ENCODE results near the gene STIM1. TPM values are rescaled to one million over a fixed set of nuclear protein-coding genes. Genes with fewer than 3 reads are reported as not detected.
"Not testable (repeated sequence)": the region's sequence is repeated elsewhere in the genome, so short reads cannot be mapped to it uniquely, and the experiment has no call there.

The STIM1 gene
- total RNA-seq: 100 to 1,000 TPM; 103 to 108 TPM

DNA sequence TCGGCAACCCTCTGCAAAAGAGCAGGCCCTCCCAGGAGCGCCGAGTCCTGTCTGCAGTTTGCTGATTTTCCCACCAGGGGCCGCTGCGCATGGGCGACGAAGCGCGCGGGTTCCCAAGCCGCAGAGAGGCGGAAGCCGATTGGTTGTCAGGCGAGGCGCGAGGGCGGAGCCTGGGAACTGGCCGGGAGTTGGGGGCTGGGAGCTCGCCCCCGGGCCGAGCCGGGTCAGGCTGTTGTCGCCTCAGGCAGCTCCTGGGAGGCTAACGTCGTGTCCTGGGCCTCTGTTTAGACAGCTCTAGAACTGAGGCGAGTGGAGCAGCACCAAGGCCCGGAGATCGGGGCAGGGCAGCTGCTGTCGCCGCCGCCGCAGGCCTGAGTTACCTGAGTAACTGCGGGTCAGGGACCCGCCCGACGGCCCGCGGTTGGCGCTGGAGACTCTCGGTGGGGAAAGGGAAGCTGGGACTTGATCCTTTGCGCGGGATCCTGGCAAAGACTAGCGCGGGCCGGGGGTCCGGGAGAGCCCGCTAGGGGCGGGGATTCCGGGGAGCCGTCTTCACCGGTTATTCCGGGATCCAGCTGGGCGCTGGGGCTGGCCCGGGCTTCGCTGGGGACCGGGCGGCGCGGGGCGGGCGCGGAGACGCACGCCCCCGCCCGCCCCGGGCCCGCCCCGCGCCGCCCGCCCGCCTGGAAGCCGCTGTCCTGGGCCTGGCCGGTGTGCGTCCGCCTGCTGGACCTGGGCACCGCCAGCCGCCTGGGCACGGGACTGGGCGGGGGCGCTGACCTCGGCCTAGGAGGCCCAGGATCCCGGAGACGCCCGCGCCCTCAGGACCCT lies at the start of gene STIM1:
Gene STIM1 (plus strand): TSS at position 688 of the 831 bp plus-strand sequence. CDS start 607 bp downstream, outside the sequence.
- ChIA-PET CTCF (interaction anchor here (0.5 to 16.6 kb wide), 74 partner anchors 9 to 913 kb away, joined by 3 to 355 read pairs (median 5); partner anchors contain the start of genes NUP98 and RHOG), POLR2A (interaction anchor here (0.8 to 1.8 kb wide), 7 partner anchors 14 to 211 kb away, joined by 3 to 5 read pairs (median 4); no protein-coding TSS in a partner anchor)
- Mint-ChIP-seq H3K36me3 (ENCODE audit: low read depth) (peaks cover 20% of the 10 kb centered on the region), H3K27me3 (no peaks in the 10 kb centered on the region), H3K27ac (peak within 1 kb of the TSS; percentile 99), H3K4me3 (peak within 1 kb of the TSS; percentile 98), H3K4me1 (peaks cover 56% of the 10 kb centered on the region), H3K9me3 (no peaks in the 10 kb centered on the region)
- peak; percentile 96 for DNase-seq

- POLR2A ChIA-PET: interaction anchor here (0.6 kb wide), 1 partner anchor 412 kb away, joined by 7 read pairs; no protein-coding TSS in a partner anchor
- peak within 1 kb of the TSS; percentile 86 for H3K4me3 Mint-ChIP-seq
- no peaks in the 10 kb centered on the region for H3K36me3 Mint-ChIP-seq (ENCODE audit: low read depth)
- H3K4me1 Mint-ChIP-seq: peaks cover 26% of the 10 kb centered on the region
- DNase-seq: peak; percentile 67
- CTCF ChIA-PET: interaction anchor here (0.6 to 5.3 kb wide), 24 partner anchors 11 to 843 kb away, joined by 3 to 38 read pairs (median 6); partner anchors contain the start of genes NUP98 and RHOG
- peak within 1 kb of the TSS; percentile 90 for H3K27ac Mint-ChIP-seq
- no peaks in the 10 kb centered on the region for H3K27me3 Mint-ChIP-seq
- no peaks in the 10 kb centered on the region for H3K9me3 Mint-ChIP-seq
Observed at GRCh38 chr11:3807909-3808860, 47.3 kb upstream of the STIM1 start, which contains the start of gene PGAP2. Gene PGAP2 (plus strand): TSS chr11:3808560. CDS start chr11:3811260, 2,700 bp downstream.

DNA sequence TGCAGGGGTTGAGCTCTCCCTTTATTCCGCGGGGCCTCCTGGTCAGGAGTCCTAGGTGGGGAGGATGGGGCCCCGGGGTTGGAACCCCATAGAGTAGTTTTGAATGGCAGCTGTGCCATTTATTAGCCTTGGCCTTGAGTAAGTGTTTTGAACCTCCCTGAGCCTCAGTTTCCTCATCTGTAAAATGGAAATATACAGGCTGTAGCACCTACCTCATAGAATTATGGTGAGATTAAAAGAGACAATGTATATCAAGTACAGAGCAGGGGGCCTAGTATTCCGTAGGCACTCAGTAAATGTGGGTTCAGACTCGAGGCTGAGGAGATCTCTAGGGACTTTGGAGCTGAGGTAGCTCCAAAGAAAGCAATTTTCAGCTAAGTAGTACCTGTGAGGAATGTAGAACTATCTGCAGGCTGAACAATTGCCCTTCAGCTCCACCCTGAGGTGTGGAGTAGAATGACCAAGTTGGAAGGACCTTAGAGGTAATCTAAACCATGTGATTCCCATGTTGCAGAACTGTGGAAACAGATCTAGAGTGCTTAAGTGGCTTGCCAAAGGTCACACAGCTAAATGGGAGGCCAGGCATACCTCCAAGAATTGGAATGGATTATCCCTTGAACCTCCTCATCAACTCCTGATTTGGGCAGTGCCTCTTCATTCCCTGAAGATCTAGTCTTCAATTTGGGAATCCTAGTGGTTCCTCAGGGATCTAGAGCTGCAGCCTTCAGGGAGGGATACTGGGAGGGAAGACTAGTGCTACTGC lies 46.4 kb upstream of the STIM1 start:
- Mint-ChIP-seq H3K4me3 (peak overlapping the region; percentile 86), H3K27me3 (no peaks in the 10 kb centered on the region), H3K27ac (peak overlapping the region; percentile 75), H3K9me3 (no peaks in the 10 kb centered on the region), H3K4me1 (peaks cover 26% of the 10 kb centered on the region), H3K36me3 (ENCODE audit: low read depth) (no peaks in the 10 kb centered on the region)
- ChIA-PET CTCF (interaction anchor here (0.5 to 5.3 kb wide), 24 partner anchors 10 to 283 kb away, joined by 3 to 38 read pairs (median 6); partner anchors contain the start of genes NUP98 and RHOG), POLR2A (interaction anchor here (0.7 kb wide), 1 partner anchor 41 kb away, joined by 3 read pairs; no protein-coding TSS in a partner anchor)
- DNase-seq: peak; percentile 71

DNA sequence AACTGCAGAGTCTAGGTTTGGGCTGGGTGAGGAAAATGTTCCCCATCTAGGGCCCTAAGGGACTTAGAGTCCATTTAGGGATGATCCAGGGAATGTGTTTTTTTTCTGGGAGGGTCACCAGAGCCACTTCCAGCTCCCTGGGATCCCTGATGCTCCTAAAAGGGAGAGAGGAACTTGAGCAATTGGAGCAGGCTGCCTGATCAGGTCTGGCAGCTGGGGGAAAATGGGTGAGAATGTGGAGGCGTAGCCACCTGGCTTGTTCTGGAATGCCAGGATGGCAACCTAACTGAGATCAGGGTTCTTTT lies 45.9 kb upstream of the STIM1 start:
- ChIA-PET POLR2A (interaction anchor here (0.7 kb wide), 1 partner anchor 40 kb away, joined by 3 read pairs; no protein-coding TSS in a partner anchor), CTCF (interaction anchor here (0.5 to 5.3 kb wide), 13 partner anchors 9 to 272 kb away, joined by 3 to 38 read pairs (median 7); partner anchors contain the start of gene NUP98)
- Mint-ChIP-seq H3K27ac (no peak overlapping the region), H3K27me3 (no peaks in the 10 kb centered on the region), H3K4me3 (no peak overlapping the region), H3K9me3 (no peaks in the 10 kb centered on the region), H3K4me1 (peaks cover 25% of the 10 kb centered on the region), H3K36me3 (ENCODE audit: low read depth) (no peaks in the 10 kb centered on the region)
- DNase-seq: no peak

DNA sequence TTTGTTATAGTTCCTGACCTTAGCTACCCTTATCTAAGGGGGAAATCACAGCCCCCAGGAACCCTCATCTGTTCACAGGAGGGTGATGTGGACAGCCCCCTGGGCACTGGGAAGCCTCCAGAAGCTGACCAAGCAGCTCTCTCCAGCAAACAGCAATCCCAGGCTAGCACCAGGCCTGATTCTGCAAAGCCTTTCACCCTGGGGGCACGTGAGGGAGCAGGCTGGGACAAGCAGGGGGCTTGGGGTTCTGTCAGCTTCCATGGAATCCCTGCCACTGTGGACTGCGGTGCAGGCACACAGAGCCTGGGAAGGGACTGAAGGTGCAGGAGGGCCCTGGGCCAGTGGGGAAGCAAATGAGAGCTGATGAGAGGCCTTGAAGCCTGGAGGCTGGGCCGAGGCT lies 45.0 kb upstream of the STIM1 start:
- DNase-seq: no peak
- H3K9me3 Mint-ChIP-seq: no peaks in the 10 kb centered on the region
- peaks cover 25% of the 10 kb centered on the region for H3K4me1 Mint-ChIP-seq
- CTCF ChIA-PET: interaction anchor here (0.7 to 5.3 kb wide), 7 partner anchors 8 to 262 kb away, joined by 3 to 38 read pairs (median 4); partner anchors contain the start of gene NUP98
- POLR2A ChIA-PET: interaction anchor here (0.6 kb wide), 1 partner anchor 10 kb away, joined by 4 read pairs; no protein-coding TSS in a partner anchor
- H3K36me3 Mint-ChIP-seq (ENCODE audit: low read depth): no peaks in the 10 kb centered on the region
- H3K27ac Mint-ChIP-seq: no peak overlapping the region
- no peaks in the 10 kb centered on the region for H3K27me3 Mint-ChIP-seq
- H3K4me3 Mint-ChIP-seq: peak overlapping the region; percentile 22

GRCh38 chr11:3810951-3811350 lies 44.5 kb upstream of the STIM1 start:
- Mint-ChIP-seq H3K27me3 (no peaks in the 10 kb centered on the region), H3K9me3 (no peaks in the 10 kb centered on the region), H3K27ac (no peak overlapping the region), H3K36me3 (ENCODE audit: low read depth) (no peaks in the 10 kb centered on the region), H3K4me1 (peaks cover 25% of the 10 kb centered on the region), H3K4me3 (no peak overlapping the region)
- ChIA-PET POLR2A (no interaction called here), CTCF (interaction anchor here (0.7 to 5.3 kb wide), 6 partner anchors 8 to 262 kb away, joined by 3 to 38 read pairs (median 4); partner anchors contain the start of gene STIM1)
- no peak for DNase-seq

DNA sequence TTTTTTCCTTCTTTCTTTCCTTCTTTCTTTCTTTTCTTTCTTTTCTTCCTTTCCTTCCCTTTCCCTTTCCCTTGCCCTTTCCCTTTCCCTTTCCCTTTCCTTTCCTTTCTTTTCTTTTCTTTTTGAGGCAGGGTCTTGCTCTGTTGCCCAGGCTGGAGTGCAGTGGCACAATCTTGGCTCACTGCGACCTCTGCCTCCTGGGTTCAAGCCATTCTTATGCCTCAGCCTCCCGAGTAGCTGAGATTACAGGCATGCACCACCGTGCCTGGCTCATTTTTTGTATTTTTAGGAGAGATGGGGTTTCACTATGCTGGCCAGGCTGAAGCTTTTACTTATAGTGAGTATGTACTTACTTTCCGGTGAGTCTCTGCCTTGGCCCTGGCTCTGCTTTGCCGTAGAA lies 40.6 kb upstream of the STIM1 start:
- CTCF ChIA-PET: interaction anchor here (1.3 to 3.2 kb wide), 4 partner anchors 8 to 39 kb away, joined by 3 to 9 read pairs (median 7); partner anchors contain the start of gene RHOG
- POLR2A ChIA-PET: not testable (repeated sequence)

DNA sequence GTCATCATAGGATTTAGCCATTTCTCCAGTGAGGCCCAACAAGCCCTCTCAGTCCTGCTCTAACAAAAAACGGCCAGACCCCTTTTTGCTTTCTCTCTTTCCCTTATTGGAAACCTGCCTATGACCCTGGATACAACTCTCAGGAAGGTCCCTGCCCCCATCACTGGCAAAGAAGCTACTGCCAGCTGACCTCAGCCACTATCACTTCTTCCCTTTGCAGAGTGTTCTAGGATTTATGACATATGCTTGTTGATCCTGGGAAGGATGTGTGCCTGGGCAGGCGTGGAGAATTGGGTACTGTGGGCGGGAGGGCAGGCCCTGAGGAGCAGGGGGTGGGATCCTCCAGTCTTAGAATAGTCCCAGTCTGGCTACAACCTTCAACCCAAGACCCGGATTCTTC lies 39.6 kb upstream of the STIM1 start:
- DNase-seq: no peak
- Mint-ChIP-seq H3K36me3 (ENCODE audit: low read depth) (peaks cover 3% of the 10 kb centered on the region), H3K9me3 (no peaks in the 10 kb centered on the region), H3K27me3 (no peaks in the 10 kb centered on the region), H3K27ac (no peak overlapping the region), H3K4me1 (peaks cover 3% of the 10 kb centered on the region), H3K4me3 (no peak overlapping the region)
- ChIA-PET POLR2A (no interaction called here), CTCF (interaction anchor here (0.9 to 1.7 kb wide), 3 partner anchors 9 to 257 kb away, joined by 3 to 5 read pairs (median 3); no protein-coding TSS in a partner anchor)

More for the DNA sequence above, 40.6 kb upstream of the STIM1 start:
- H3K36me3 Mint-ChIP-seq (ENCODE audit: low read depth); H3K4me1 Mint-ChIP-seq; H3K9me3 Mint-ChIP-seq; DNase-seq; H3K27me3 Mint-ChIP-seq; H3K4me3 Mint-ChIP-seq: not testable (repeated sequence)
- H3K27ac Mint-ChIP-seq: peak overlapping the region; percentile 47

GRCh38 chr11:3816673-3817072 lies 38.8 kb upstream of the STIM1 start:
- peaks cover 3% of the 10 kb centered on the region for H3K36me3 Mint-ChIP-seq (ENCODE audit: low read depth)
- CTCF ChIA-PET: interaction anchor here (0.9 to 5.2 kb wide), 4 partner anchors 8 to 257 kb away, joined by 3 to 38 read pairs (median 4); partner anchors contain the start of gene PGAP2
- H3K27ac Mint-ChIP-seq: no peak overlapping the region

GRCh38 chr11:3817181-3817800 lies 38.2 kb upstream of the STIM1 start:
- no peak overlapping the region for H3K4me3 Mint-ChIP-seq
- H3K36me3 Mint-ChIP-seq (ENCODE audit: low read depth): peaks cover 3% of the 10 kb centered on the region
- H3K27me3 Mint-ChIP-seq: no peaks in the 10 kb centered on the region
- peaks cover 3% of the 10 kb centered on the region for H3K4me1 Mint-ChIP-seq
- no peak for DNase-seq
- CTCF ChIA-PET: interaction anchor here (0.6 to 5.2 kb wide), 5 partner anchors 8 to 336 kb away, joined by 3 to 38 read pairs (median 5); partner anchors contain the start of gene PGAP2
- no peaks in the 10 kb centered on the region for H3K9me3 Mint-ChIP-seq
- POLR2A ChIA-PET: no interaction called here
- no peak overlapping the region for H3K27ac Mint-ChIP-seq

More at GRCh38 chr11:3816673-3817072, 38.8 kb upstream of the STIM1 start:
- POLR2A ChIA-PET: no interaction called here
- Mint-ChIP-seq H3K27me3 (no peaks in the 10 kb centered on the region), H3K4me1 (peaks cover 3% of the 10 kb centered on the region), H3K9me3 (no peaks in the 10 kb centered on the region), H3K4me3 (no peak overlapping the region)
- DNase-seq: no peak

- peaks cover 25% of the 10 kb centered on the region for H3K4me1 Mint-ChIP-seq
Observed at GRCh38 chr11:3820971-3821370, 34.5 kb upstream of the STIM1 start.

More at GRCh38 chr11:3820971-3821370, 34.5 kb upstream of the STIM1 start:
- Mint-ChIP-seq H3K27ac (no peak overlapping the region), H3K27me3 (no peaks in the 10 kb centered on the region), H3K9me3 (no peaks in the 10 kb centered on the region), H3K4me3 (no peak overlapping the region), H3K36me3 (ENCODE audit: low read depth) (peaks cover 26% of the 10 kb centered on the region)
- POLR2A ChIA-PET: no interaction called here
- DNase-seq: no peak
- CTCF ChIA-PET: interaction anchor here (0.6 to 5.2 kb wide), 5 partner anchors 13 to 75 kb away, joined by 3 to 38 read pairs (median 4); partner anchors contain the start of genes PGAP2, RHOG and STIM1

Measured in activated CD4-positive, alpha-beta T cell treated with anti-CD3 and anti-CD28 coated beads, Interleukin-2, amount 10 ng/mL, durations not matched to agents 7 days and 5 days (primary cell).